ENCODE results near the gene PMPCA. TPM values are rescaled to one million over a fixed set of nuclear protein-coding genes. Genes with fewer than 3 reads are reported as not detected.

PMPCA gene
- total RNA-seq, 1 donor from 2014 or later = 55.5 TPM

Other genes starting within 250 kb of the PMPCA start
- gene LHX3, start 205.5 kb upstream of the PMPCA start, total RNA-seq = not detected in 2 replicates
- 12.8 and 23.7 TPM in 2 replicates for gene QSOX2, start 164.8 kb upstream of the PMPCA start, total RNA-seq
- gene CCDC187, start 106.6 kb upstream of the PMPCA start, total RNA-seq = not detected in 2 replicates
- gene GPSM1, start 83.1 kb upstream of the PMPCA start, total RNA-seq = 41.9 and 45.0 TPM in 2 replicates
- 33.6 and 50.4 TPM in 2 replicates for gene DNLZ, start 46.9 kb upstream of the PMPCA start, total RNA-seq
- gene CARD9, start 37.0 kb upstream of the PMPCA start, total RNA-seq = 0.15 and 0.23 TPM in 2 replicates
- gene SNAPC4, start 10.5 kb upstream of the PMPCA start, total RNA-seq = 12.7 and 20.6 TPM in 2 replicates
- gene ENTR1, start within 50 bp of the PMPCA start, total RNA-seq = 41.7 and 53.0 TPM in 2 replicates
- 17.9 and 24.3 TPM in 2 replicates for gene INPP5E, start 29.2 kb downstream of the PMPCA start, total RNA-seq
- gene SEC16A, start 72.4 kb downstream of the PMPCA start, total RNA-seq = 71.7 and 117 TPM in 2 replicates
- gene NOTCH1, start 135.4 kb downstream of the PMPCA start, total RNA-seq = 114 and 284 TPM in 2 replicates